Measurements from ENCODE around the gene WNT8A. TPM values are rescaled to one million over a fixed set of nuclear protein-coding genes. Genes with fewer than 3 reads are reported as not detected.
"Not testable (repeated sequence)": the region's sequence is repeated elsewhere in the genome, so short reads cannot be mapped to it uniquely, and the experiment has no call there.

The WNT8A gene
- total and polyA plus RNA-seq, 2 of the 13 experiments (the other 11 are each of a cell fraction or from before 2014, with no cell fraction given) = not detected

GRCh38 chr5:138068742-138069600 is 14.9 kb upstream of the WNT8A start (continued):
- TF ChIP-seq NFYB (CRISPR knock-in tag; IDR thresholded peaks at IDR 0.05) = no peak
- TF ChIP-seq KDM2A (CRISPR knock-in tag; IDR thresholded peaks at IDR 0.05; ENCODE audit: borderline replicate concordance, low read depth) = 0 out of 2 replicates have a peak, but pooled peaks have one; percentile 28
- TF ChIP-seq FOXK1 (CRISPR knock-in tag; IDR thresholded peaks at IDR 0.05; ENCODE audit: borderline replicate concordance, low read depth) = peak; percentile 45; the same call in 1 of the 2 replicates
- TF ChIP-seq, protein P1, sequence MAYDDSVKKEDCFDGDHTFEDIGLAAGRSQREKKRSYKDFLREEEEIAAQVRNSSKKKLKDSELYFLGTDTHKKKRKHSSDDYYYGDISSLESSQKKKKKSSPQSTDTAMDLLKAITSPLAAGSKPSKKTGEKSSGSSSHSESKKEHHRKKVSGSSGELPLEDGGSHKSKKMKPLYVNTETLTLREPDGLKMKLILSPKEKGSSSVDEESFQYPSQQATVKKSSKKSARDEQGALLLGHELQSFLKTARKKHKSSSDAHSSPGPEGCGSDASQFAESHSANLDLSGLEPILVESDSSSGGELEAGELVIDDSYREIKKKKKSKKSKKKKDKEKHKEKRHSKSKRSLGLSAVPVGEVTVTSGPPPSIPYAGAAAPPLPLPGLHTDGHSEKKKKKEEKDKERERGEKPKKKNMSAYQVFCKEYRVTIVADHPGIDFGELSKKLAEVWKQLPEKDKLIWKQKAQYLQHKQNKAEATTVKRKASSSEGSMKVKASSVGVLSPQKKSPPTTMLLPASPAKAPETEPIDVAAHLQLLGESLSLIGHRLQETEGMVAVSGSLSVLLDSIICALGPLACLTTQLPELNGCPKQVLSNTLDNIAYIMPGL (CRISPR knock-in tag; IDR thresholded peaks at IDR 0.05; ENCODE audit: borderline replicate concordance in 1 of 2, low read depth in 1 of 2) = 0 out of 4 replicates have a peak, but pooled peaks of 1 of the 2 experiments have one; percentile 39
- peak; percentile 79 for TF ChIP-seq CREB1 (IDR thresholded peaks at IDR 0.05)
- no peak for TF ChIP-seq CREB1 (CRISPR knock-in tag; IDR thresholded peaks at IDR 0.05)
- peak; percentile 35; the same call in 1 of the 2 replicates for TF ChIP-seq GATAD2A (CRISPR knock-in tag; IDR thresholded peaks at IDR 0.05)
- TF ChIP-seq, protein P2, sequence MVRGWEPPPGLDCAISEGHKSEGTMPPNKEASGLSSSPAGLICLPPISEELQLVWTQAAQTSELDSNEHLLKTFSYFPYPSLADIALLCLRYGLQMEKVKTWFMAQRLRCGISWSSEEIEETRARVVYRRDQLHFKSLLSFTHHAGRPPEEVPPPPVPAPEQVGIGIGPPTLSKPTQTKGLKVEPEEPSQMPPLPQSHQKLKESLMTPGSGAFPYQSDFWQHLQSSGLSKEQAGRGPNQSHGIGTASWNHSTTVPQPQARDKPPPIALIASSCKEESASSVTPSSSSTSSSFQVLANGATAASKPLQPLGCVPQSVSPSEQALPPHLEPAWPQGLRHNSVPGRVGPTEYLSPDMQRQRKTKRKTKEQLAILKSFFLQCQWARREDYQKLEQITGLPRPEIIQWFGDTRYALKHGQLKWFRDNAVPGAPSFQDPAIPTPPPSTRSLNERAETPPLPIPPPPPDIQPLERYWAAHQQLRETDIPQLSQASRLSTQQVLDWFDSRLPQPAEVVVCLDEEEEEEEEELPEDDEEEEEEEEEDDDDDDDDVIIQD (CRISPR knock-in tag; IDR thresholded peaks at IDR 0.05; ENCODE audit: low read depth) = no peak
- TF ChIP-seq RAD21 (CRISPR knock-in tag; IDR thresholded peaks at IDR 0.05) = peak; percentile 65
- TF ChIP-seq, protein P3, sequence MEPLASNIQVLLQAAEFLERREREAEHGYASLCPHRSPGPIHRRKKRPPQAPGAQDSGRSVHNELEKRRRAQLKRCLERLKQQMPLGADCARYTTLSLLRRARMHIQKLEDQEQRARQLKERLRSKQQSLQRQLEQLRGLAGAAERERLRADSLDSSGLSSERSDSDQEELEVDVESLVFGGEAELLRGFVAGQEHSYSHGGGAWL (CRISPR knock-in tag; IDR thresholded peaks at IDR 0.05) = no peak
- TF ChIP-seq SALL1 (CRISPR knock-in tag; IDR thresholded peaks at IDR 0.05) = peak; percentile 16; the same call in 1 of the 2 replicates
- TF ChIP-seq ZNF501 (CRISPR knock-in tag; IDR thresholded peaks at IDR 0.05) = 0 out of 2 replicates have a peak, but pooled peaks have one; percentile 17
- no peak for TF ChIP-seq THAP11 (CRISPR knock-in tag; IDR thresholded peaks at IDR 0.05)

- H3K27me3 ChIP-seq (ENCODE audit: control insufficient read depth in 1 of 2, insufficient read depth in 2 of 2, low read length in 2 of 2); DNase-seq (ENCODE audit: low spot score); intact Hi-C loops (cut with micrococcal nuclease; ENCODE audit: unreplicated experiment); BruUV-seq (replicated peaks); H3K9me3 ChIP-seq (ENCODE audit: low read length); H4K20me1 ChIP-seq (ENCODE audit: insufficient read depth, low read length); in situ Hi-C loops (cut with HindIII; ENCODE audit: extremely low pct_ligation_motif_present, low pct_unique_long_range_greater_than_20kb); FAIRE-seq; H3K36me3 ChIP-seq (replicated peaks in 1 of 2; ENCODE audit: control insufficient read depth in 1 of 2, insufficient read depth in 2 of 2, low read length in 2 of 2); H3K27ac ChIP-seq (ENCODE audit: extremely low read length, insufficient read depth, low read length); H3K4me2 ChIP-seq (ENCODE audit: low read depth, low read length); H3K4me1 ChIP-seq (ENCODE audit: insufficient read depth, low read length); ATAC-seq; H3K79me2 ChIP-seq (ENCODE audit: insufficient read depth, low read length); H2AFZ ChIP-seq (ENCODE audit: low read length); H3K4me3 ChIP-seq (replicated peaks in 1 of 3; ENCODE audit: insufficient read depth in 1 of 3, low read depth in 2 of 3, low read length in 3 of 3); POLR2A ChIA-PET; H3K9ac ChIP-seq (ENCODE audit: insufficient read depth, low read depth, low read length): not testable (repeated sequence)
- WGBS (ENCODE audit: low lambda C conversion rate) = 78% methylated on average over 3 of the region's 32 CpGs
- CTCF ChIA-PET (ENCODE audit: low intra/inter-chr PET ratio, low total read pairs) = interaction anchor here (2.9 kb wide), 1 partner anchor 33 kb away, joined by 68 read pairs; no protein-coding TSS in a partner anchor
Observed at GRCh38 chr5:138070026-138070425, 13.8 kb upstream of the WNT8A start.
